Measurements from ENCODE around the gene TM2D3.

TM2D3 gene

GRCh38 chr15:101599091-101599490, 53.1 kb downstream of the TM2D3 start:
- no peak for DNase-seq

DNA sequence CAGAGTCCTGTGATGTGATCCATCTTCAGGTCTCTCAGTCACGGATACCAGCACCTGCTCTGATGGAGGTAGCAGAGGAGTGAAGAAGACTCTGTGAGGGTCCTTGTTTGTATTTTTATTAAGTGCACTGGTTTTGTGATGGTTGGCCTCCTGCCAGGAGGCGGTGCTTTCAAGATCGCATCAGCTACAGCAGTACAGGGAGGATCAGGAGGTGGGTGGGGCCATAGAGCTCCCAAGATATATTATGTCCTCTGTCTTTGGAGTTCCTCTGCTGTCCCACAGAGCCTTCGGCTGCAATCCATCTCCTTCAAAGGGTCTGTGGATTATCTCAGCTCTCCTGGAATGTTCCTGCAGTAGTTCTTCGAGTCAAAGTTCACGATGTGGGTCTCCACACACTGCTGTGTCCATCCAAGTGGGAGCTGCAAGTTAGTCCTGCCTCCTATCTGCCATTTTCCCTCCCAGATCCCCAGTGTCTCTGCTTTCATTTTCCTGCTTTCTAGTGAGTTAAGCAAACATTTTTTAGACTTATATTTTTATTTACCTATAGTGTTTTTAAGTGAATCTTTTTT, 54.7 kb downstream of the TM2D3 start:
- DNase-seq = no peak

GRCh38 chr15:101596633-101597032, 55.5 kb downstream of the TM2D3 start:
- no peak for DNase-seq
